ENCODE data around the gene GALK1.

GALK1 gene

GRCh38 chr17:75727391-75727790 is 37.6 kb downstream of the GALK1 start:
- DNase-seq (ENCODE audit: low read depth) = no peak
- no peak overlapping the region for H3K4me3 ChIP-seq (ENCODE audit: low read depth, low read length)
- in situ Hi-C loops (cut with HindIII; ENCODE audit: low sequenced_read_pairs) = no loop called here
- TF ChIP-seq CTCF (IDR thresholded peaks at IDR 0.05; ENCODE audit: low read depth, low read length, missing control alignments) = no peak

GRCh38 chr17:75725504-75725903 is 39.5 kb downstream of the GALK1 start:
- no peak for DNase-seq (ENCODE audit: low read depth)
- no peak for TF ChIP-seq CTCF (IDR thresholded peaks at IDR 0.05; ENCODE audit: low read depth, low read length, missing control alignments)
- no peak overlapping the region for H3K4me3 ChIP-seq (ENCODE audit: low read depth, low read length)
- in situ Hi-C loops (cut with HindIII; ENCODE audit: low sequenced_read_pairs) = no loop called here

GRCh38 chr17:75724016-75725003 is 40.7 kb downstream of the GALK1 start:
- TF ChIP-seq CTCF (IDR thresholded peaks at IDR 0.05; ENCODE audit: low read depth, low read length, missing control alignments) = no peak
- in situ Hi-C loops (cut with HindIII; ENCODE audit: low sequenced_read_pairs) = no loop called here
- DNase-seq (ENCODE audit: low read depth) = no peak
- H3K4me3 ChIP-seq (ENCODE audit: low read depth, low read length) = no peak overlapping the region

GRCh38 chr17:75723171-75723930 is 41.6 kb downstream of the GALK1 start:
- TF ChIP-seq CTCF (IDR thresholded peaks at IDR 0.05; ENCODE audit: low read depth, low read length, missing control alignments) = no peak
- peak overlapping the region; percentile 44 for H3K4me3 ChIP-seq (ENCODE audit: low read depth, low read length)
- in situ Hi-C loops (cut with HindIII; ENCODE audit: low sequenced_read_pairs) = no loop called here
- no peak for DNase-seq (ENCODE audit: low read depth)

- in situ Hi-C loops (cut with HindIII; ENCODE audit: low sequenced_read_pairs) = no loop called here
Measured at GRCh38 chr17:75722542-75723095, 42.4 kb downstream of the GALK1 start.

More at GRCh38 chr17:75722542-75723095, 42.4 kb downstream of the GALK1 start:
- TF ChIP-seq CTCF (IDR thresholded peaks at IDR 0.05; ENCODE audit: low read depth, low read length, missing control alignments) = no peak
- peak overlapping the region; percentile 44 for H3K4me3 ChIP-seq (ENCODE audit: low read depth, low read length)
- DNase-seq (ENCODE audit: low read depth) = no peak

Data from astrocyte of the cerebellum (primary cell).